ENCODE data around the gene STARD8. TPM values are rescaled to one million over a fixed set of nuclear protein-coding genes. Genes with fewer than 3 reads are reported as not detected.

STARD8 gene
- total RNA-seq, 1 donor, result 2.9 TPM

DNA sequence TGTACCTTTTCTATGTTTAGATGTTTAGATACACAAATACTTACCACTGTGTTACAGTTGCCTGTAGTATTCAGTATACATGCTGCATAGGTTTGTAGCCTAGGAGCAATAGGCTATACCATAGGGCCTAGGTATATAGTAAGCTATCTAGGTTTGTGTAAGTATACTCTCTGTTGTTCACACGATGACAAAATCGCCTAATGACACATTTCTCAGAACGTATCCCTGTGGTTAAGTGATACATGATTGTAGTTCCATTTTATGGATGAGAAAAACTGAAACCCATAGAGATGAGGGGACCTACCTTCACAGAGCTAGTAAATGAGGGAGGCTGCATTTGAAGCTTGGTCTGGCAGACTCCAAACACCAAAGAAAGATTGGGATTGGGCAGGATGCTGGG, 102.0 kb downstream of the STARD8 start:
- DNase-seq (ENCODE audit: low read depth), result no peak
- TF ChIP-seq, protein P1, sequence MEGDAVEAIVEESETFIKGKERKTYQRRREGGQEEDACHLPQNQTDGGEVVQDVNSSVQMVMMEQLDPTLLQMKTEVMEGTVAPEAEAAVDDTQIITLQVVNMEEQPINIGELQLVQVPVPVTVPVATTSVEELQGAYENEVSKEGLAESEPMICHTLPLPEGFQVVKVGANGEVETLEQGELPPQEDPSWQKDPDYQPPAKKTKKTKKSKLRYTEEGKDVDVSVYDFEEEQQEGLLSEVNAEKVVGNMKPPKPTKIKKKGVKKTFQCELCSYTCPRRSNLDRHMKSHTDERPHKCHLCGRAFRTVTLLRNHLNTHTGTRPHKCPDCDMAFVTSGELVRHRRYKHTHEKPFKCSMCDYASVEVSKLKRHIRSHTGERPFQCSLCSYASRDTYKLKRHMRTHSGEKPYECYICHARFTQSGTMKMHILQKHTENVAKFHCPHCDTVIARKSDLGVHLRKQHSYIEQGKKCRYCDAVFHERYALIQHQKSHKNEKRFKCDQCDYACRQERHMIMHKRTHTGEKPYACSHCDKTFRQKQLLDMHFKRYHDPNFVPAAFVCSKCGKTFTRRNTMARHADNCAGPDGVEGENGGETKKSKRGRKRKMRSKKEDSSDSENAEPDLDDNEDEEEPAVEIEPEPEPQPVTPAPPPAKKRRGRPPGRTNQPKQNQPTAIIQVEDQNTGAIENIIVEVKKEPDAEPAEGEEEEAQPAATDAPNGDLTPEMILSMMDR (IDR thresholded peaks at IDR 0.05; ENCODE audit: insufficient read depth, low read length), result no peak
- no peak overlapping the region for H3K4me3 ChIP-seq (ENCODE audit: low read depth, low read length)

DNA sequence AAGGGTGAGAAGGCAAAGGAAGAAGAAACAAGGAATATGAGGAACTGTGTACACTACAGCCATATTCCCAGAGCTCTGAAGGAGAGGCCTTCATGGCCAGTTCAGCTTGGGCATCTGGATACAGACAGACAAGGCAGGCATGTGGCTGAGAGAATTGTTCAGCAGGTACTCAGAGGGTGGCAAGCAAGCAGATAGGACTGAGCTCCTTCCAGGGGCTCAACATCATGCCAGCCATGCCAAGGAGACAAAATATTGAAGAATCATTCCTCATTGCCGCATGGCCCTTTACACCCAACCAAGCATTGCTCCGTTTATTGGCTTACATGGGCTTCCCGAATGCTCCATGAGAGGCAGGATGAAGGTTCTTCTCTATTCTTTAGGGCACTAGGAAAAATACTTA, 102.8 kb downstream of the STARD8 start:
- no peak overlapping the region for H3K4me3 ChIP-seq (ENCODE audit: low read depth, low read length)
- TF ChIP-seq, protein P1 (IDR thresholded peaks at IDR 0.05; ENCODE audit: insufficient read depth, low read length), result no peak
- no peak for DNase-seq (ENCODE audit: low read depth)

- H3K4me3 ChIP-seq (ENCODE audit: low read depth, low read length), result no peak overlapping the region
- no peak for DNase-seq (ENCODE audit: low read depth)
- TF ChIP-seq, protein P1 (IDR thresholded peaks at IDR 0.05; ENCODE audit: insufficient read depth, low read length), result no peak
Measured at GRCh38 chrX:68751372-68751771, 103.9 kb downstream of the STARD8 start.

DNA sequence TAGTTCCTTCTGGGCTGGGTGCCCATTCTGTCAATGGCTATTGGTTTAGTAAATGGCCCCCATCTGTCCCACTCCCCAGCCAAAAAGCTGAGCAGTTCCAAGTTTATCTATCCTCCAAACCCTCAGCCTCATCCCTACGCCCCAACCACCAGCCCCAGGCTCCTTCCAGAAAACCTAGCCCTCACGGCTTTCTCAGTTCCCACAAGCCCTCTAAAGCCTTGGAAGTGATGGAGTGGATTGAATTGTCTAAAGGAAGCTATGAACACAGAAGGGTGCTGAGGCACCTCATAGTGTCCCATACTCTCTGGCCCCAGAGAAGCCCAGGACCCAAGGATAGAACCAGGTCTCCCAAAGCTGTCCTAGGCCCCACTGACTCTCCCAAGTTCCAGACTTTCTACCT, 105.8 kb downstream of the STARD8 start:
- TF ChIP-seq, protein P1 (IDR thresholded peaks at IDR 0.05; ENCODE audit: insufficient read depth, low read length), result no peak
- no peak for DNase-seq (ENCODE audit: low read depth)
- H3K4me3 ChIP-seq (ENCODE audit: low read depth, low read length), result no peak overlapping the region

DNA sequence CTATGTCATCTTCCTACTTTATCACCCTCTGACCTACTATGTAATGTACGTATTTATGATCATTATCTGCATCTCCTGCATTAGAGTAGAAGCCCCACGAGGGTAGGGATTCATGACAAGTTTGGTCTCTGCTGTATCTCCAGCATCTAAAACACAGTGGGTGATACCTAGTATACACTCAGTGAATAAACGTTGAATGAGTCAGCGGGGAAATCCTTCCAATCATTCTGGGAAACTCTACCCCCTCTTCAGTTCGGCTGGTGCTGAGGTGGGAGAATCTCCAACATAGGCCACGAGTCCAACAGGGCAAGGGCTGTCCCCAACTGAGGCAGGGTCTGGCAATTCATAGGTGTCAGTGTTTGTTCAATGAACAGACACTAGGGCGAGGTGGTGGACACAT, 106.9 kb downstream of the STARD8 start:
- H3K4me3 ChIP-seq (ENCODE audit: low read depth, low read length), result no peak overlapping the region
- DNase-seq (ENCODE audit: low read depth), result no peak
- TF ChIP-seq, protein P1 (IDR thresholded peaks at IDR 0.05; ENCODE audit: insufficient read depth, low read length), result no peak

- no peak for DNase-seq (ENCODE audit: low read depth)
- no peak overlapping the region for H3K4me3 ChIP-seq (ENCODE audit: low read depth, low read length)
- TF ChIP-seq, protein P1 (IDR thresholded peaks at IDR 0.05; ENCODE audit: insufficient read depth, low read length), result no peak
Measured at GRCh38 chrX:68755616-68756125, 108.2 kb downstream of the STARD8 start.

DNA sequence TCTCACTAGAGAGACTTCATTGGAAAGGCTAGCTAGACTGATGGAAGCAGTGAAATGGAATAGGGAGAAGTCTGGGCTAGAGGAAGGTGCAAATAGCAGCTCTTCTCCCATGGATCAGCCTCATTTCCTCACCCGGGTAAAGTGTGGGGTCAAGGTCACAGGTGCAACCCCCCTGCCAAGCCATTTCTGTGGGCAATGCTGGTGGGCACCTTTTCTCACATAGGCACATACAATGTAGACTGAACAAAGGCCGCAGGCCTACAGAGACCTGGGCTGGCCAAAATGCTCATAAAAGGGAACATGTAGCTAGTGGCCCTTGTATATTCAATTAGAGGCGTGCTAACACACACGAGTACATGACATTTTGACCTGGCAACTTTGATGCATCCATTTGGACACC, 109.9 kb downstream of the STARD8 start:
- no peak overlapping the region for H3K4me3 ChIP-seq (ENCODE audit: low read depth, low read length)
- TF ChIP-seq, protein P1 (IDR thresholded peaks at IDR 0.05; ENCODE audit: insufficient read depth, low read length), result no peak
- no peak for DNase-seq (ENCODE audit: low read depth)

Data from fibroblast of the aortic adventitia (primary cell).